Uterus (tissue), 2 donors: ENCODE data around the gene WDR86.

Experiments used
- CTCF ChIP-seq, 4 experiments: fragments of 200-600 bp in 2 of 4; fragments of 450-650 bp in 2 of 4; sonication (generic) in 2 of 4; IDR thresholded peaks; one replicate each; pipeline ENCODE4 v1.5.1; 2016 to 2019; ENCODE audit warnings: antibody characterized with exemption in 4 of 4, mild to moderate bottlenecking in 2 of 4, moderate library complexity in 1 of 4
- POLR2A ChIP-seq, 2 donors: fragments of 450-650 bp; IDR thresholded peaks; one replicate each; pipeline ENCODE4 v1.6.1; 2016; ENCODE audit warnings: antibody characterized with exemption in 2 of 2, mild to moderate bottlenecking in 1 of 2, moderate library complexity in 1 of 2

DNA sequence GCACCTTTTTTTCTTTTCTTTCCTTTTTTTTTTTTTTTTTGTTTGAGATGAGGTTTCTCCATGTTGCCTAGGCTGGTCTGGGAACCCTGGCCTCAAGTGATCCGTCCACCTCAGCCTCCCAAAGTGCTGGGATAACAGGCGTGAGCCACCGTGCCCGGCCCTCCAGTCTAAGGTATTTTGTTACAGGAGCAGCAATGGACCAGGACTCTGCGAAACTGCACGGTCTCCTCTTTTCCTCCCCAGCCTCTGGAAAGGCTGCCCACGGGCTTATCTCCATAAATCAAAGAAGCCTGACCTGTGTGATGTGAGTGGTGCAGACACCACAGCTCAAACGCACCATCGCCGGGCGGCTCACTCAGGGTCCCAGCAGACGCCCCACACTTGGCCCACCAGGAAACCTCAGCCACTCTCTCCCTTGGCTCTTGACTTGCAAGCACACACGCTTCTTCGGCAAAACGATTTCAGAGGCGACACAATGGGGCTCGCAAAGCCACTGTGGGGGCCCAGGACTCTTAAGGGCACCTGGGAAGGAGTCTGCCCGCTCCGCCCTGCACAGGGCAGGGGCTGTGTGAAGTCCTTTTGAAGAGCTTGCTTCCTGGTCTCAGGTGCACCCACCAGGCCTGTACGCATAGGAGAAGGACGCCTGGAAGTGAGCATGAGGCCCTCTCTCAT lies 20.6 kb downstream of the WDR86 start:
- TF ChIP-seq CTCF (IDR thresholded peaks at IDR 0.05) (no peak), POLR2A (IDR thresholded peaks at IDR 0.05) (no peak)
